Endodermal cell (in vitro differentiated cells): Measurements from ENCODE around the gene CAPN5. TPM values are rescaled to one million over a fixed set of nuclear protein-coding genes. Genes with fewer than 3 reads are reported as not detected.

Experiments
- DNase-seq: peaks from one replicate; pipeline ENCODE4 v3.0.0-alpha.2; 2017
- H3K27ac ChIP-seq: 2 replicates; pipeline ENCODE4 v1.5.1; 2013; ENCODE audit warnings: mild to moderate bottlenecking, low read depth, low read length, moderate library complexity
- H3K27me3 ChIP-seq: 2 replicates; pipeline ENCODE4 v1.6.1; 2013; ENCODE audit warnings: mild to moderate bottlenecking, low read length, moderate library complexity; ENCODE audit not compliant: insufficient read depth, control insufficient read depth, poor library complexity, severe bottlenecking
- H3K36me3 ChIP-seq: 2 replicates; pipeline ENCODE4 v1.7.0; 2013; ENCODE audit warnings: mild to moderate bottlenecking, low read length, moderate library complexity; ENCODE audit not compliant: control insufficient read depth, insufficient read depth
- H3K4me1 ChIP-seq: one replicate; pipeline ENCODE4 v1.7.0; 2013; ENCODE audit warnings: low read length; ENCODE audit not compliant: control insufficient read depth, insufficient read depth
- H3K4me3 ChIP-seq: 2 replicates; pipeline ENCODE4 v1.5.1; 2013; ENCODE audit warnings: mild to moderate bottlenecking, low read length, moderate library complexity
- H3K9ac ChIP-seq: 2 replicates; pipeline ENCODE4 v1.6.1; 2013; ENCODE audit warnings: mild to moderate bottlenecking, low read length, moderate library complexity; ENCODE audit not compliant: poor library complexity, severe bottlenecking; ENCODE audit errors: extremely low read depth
- H3K9me3 ChIP-seq: 2 replicates; pipeline ENCODE4 v1.6.1; 2013; ENCODE audit warnings: mild to moderate bottlenecking, low read length, moderate library complexity; ENCODE audit not compliant: control insufficient read depth
- H3K27ac Mint-ChIP-seq: 2 replicates; pipeline ENCODE4 v1.8.0; 2020; ENCODE audit warnings: mixed read lengths
- H3K27me3 Mint-ChIP-seq: 2 replicates; pipeline ENCODE4 v1.8.0; 2021; ENCODE audit warnings: mild to moderate bottlenecking, mixed read lengths; ENCODE audit not compliant: insufficient read depth
- H3K36me3 Mint-ChIP-seq: 2 replicates; pipeline ENCODE4 v1.8.0; 2020; ENCODE audit warnings: low read depth, mixed read lengths
- H3K4me1 Mint-ChIP-seq: 2 replicates; pipeline ENCODE4 v1.8.0; 2020; ENCODE audit warnings: mixed read lengths
- H3K4me3 Mint-ChIP-seq: 2 replicates; pipeline ENCODE4 v1.8.0; 2020; ENCODE audit warnings: mild to moderate bottlenecking, moderate library complexity, mixed read lengths
- H3K9me3 Mint-ChIP-seq: 2 replicates; pipeline ENCODE4 v1.8.0; 2020; ENCODE audit warnings: mild to moderate bottlenecking, mixed read lengths
- WGBS, 2 experiments: methylation state at CpG; one replicate each; pipeline versions ENCODE4 v1.1.5 to v1.1.7; 2013; ENCODE audit warnings: missing lambda C conversion rate in 2 of 2, mixed read lengths in 1 of 2; ENCODE audit not compliant: insufficient coverage in 1 of 2, insufficient read length in 1 of 2; 5-methylcytosine and 5-hydroxymethylcytosine counted together
- total RNA-seq, 2 donors: library from RNA; stranded (reverse); fragmentation: NEBNext Ultra II Directional in 1 of 2; extraction: Animal tissue kit (Norgen Biotek cat#: 25700) in 1 of 2; gene quantifications; 2 replicates in 1 of 2; 3 replicates in 1 of 2; pipeline ENCODE4 v1.2.1, GENCODE V29; 2021
- TF ChIP-seq, protein P1 (sequence below): fragments of 200-600 bp; sonication (generic); conservative IDR thresholded peaks from 2 replicates; pipeline ENCODE4 v1.5.0; 2021; ENCODE audit warnings: antibody characterized with exemption, mild to moderate bottlenecking

The CAPN5 gene
- total RNA-seq, 2 donors from 2014 or later = 17.5 to 21.5 TPM

DNA sequence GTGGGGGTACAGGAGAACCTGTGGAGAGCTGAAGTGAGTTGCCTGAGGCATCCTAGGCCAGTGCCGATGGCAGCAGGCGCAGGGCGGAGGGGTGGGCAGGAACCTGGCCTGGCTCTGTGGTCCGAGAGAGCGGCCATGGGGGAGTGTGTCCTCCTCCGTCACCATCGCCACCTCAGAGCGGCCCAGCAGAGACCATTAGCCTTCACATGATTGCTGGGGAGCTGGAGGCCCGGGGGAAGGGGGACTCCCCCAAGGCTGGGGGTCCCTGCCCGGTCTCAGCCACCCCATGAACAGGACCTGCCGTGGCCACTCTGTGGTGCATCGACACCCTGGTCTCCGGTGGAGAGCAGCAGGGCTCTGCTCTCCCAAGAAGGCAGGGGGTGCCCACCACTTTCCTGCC is 40.0 kb downstream of the CAPN5 start:
- Mint-ChIP-seq H3K4me3 (no peak overlapping the region), H3K27ac (no peak overlapping the region)

DNA sequence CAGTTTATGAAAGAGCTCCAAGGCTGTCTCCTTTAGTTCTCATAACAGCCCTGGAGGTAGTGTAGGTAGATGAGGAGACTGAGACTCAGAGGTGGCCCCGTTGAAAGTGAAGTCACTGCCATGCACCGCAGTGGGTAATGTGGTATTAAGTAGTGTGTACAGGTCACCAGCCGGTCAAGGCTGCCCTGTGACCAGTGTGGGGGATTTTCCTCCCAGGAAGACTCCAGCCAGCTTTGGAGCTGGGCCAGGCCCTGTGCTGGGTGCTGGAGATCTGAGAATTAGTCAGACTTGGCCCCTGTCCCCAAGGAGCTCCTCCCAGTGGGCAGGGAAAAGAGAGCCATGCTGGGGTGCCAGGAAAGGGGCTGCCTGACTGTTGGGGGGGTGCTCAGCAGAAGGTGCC is 41.2 kb downstream of the CAPN5 start:
- no peak for DNase-seq
- Histone ChIP-seq H3K27me3 (no peaks in the 10 kb centered on the region), H3K36me3 (no peaks in the 10 kb centered on the region), H3K4me1 (no peaks in the 10 kb centered on the region), H3K27ac (no peak overlapping the region), H3K9me3 (no peaks in the 10 kb centered on the region), H3K4me3 (no peak overlapping the region), H3K9ac (no peak overlapping the region)
- H3K27ac Mint-ChIP-seq = no peak overlapping the region
- TF ChIP-seq, protein P1, sequence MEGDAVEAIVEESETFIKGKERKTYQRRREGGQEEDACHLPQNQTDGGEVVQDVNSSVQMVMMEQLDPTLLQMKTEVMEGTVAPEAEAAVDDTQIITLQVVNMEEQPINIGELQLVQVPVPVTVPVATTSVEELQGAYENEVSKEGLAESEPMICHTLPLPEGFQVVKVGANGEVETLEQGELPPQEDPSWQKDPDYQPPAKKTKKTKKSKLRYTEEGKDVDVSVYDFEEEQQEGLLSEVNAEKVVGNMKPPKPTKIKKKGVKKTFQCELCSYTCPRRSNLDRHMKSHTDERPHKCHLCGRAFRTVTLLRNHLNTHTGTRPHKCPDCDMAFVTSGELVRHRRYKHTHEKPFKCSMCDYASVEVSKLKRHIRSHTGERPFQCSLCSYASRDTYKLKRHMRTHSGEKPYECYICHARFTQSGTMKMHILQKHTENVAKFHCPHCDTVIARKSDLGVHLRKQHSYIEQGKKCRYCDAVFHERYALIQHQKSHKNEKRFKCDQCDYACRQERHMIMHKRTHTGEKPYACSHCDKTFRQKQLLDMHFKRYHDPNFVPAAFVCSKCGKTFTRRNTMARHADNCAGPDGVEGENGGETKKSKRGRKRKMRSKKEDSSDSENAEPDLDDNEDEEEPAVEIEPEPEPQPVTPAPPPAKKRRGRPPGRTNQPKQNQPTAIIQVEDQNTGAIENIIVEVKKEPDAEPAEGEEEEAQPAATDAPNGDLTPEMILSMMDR = no peak
- H3K4me3 Mint-ChIP-seq = no peak overlapping the region
- no peaks in the 10 kb centered on the region for H3K36me3 Mint-ChIP-seq
- WGBS, 2 experiments = 88 to 91% methylated on average over 3 of the region's 3 CpGs
- no peaks in the 10 kb centered on the region for H3K4me1 Mint-ChIP-seq
- H3K9me3 Mint-ChIP-seq = no peaks in the 10 kb centered on the region
- no peaks in the 10 kb centered on the region for H3K27me3 Mint-ChIP-seq

More for the DNA sequence above, 40.0 kb downstream of the CAPN5 start:
- Histone ChIP-seq H3K36me3 (no peaks in the 10 kb centered on the region), H3K4me3 (no peak overlapping the region), H3K27me3 (no peaks in the 10 kb centered on the region), H3K27ac (no peak overlapping the region), H3K9ac (no peak overlapping the region), H3K9me3 (no peaks in the 10 kb centered on the region), H3K4me1 (no peaks in the 10 kb centered on the region)
- H3K27me3 Mint-ChIP-seq = no peaks in the 10 kb centered on the region
- 94 to 100% methylated on average over 6 to 13 of the region's 13 CpGs for WGBS, 2 experiments
- DNase-seq = no peak
- H3K9me3 Mint-ChIP-seq = no peaks in the 10 kb centered on the region
- H3K4me1 Mint-ChIP-seq = no peaks in the 10 kb centered on the region
- TF ChIP-seq, protein P1 = no peak
- H3K36me3 Mint-ChIP-seq = no peaks in the 10 kb centered on the region

DNA sequence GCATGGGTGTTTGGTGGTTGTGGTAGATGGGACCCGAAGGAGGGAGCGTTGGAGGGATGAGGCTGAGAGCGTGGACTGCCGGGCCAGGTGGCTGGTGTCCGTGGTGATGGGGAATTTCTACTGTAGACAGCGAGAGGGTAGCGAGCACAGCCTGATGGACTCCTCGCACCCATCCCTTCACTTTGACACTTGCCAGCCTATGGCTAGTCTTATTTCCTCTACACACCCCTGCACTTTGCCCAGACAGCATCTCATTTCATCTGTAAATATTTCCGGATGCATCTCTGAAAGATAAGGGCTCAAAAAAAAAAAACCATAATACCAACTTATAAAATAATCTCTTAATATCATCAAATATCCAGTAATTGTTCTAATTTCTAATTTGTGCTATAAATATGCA is 41.7 kb downstream of the CAPN5 start:
- Histone ChIP-seq H3K27me3 (no peaks in the 10 kb centered on the region), H3K4me3 (no peak overlapping the region), H3K27ac (no peak overlapping the region), H3K9ac (no peak overlapping the region), H3K9me3 (no peaks in the 10 kb centered on the region), H3K36me3 (no peaks in the 10 kb centered on the region), H3K4me1 (no peaks in the 10 kb centered on the region)
- H3K4me3 Mint-ChIP-seq = no peak overlapping the region
- peaks cover 4% of the 10 kb centered on the region for H3K4me1 Mint-ChIP-seq
- TF ChIP-seq, protein P1 = no peak
- no peaks in the 10 kb centered on the region for H3K27me3 Mint-ChIP-seq
- H3K27ac Mint-ChIP-seq = no peak overlapping the region
- WGBS, 2 experiments = 93 to 100% methylated on average over 1 to 9 of the region's 9 CpGs
- no peaks in the 10 kb centered on the region for H3K9me3 Mint-ChIP-seq
- H3K36me3 Mint-ChIP-seq = no peaks in the 10 kb centered on the region
- no peak for DNase-seq
